ENCODE data around the gene HIGD1B.

DNA sequence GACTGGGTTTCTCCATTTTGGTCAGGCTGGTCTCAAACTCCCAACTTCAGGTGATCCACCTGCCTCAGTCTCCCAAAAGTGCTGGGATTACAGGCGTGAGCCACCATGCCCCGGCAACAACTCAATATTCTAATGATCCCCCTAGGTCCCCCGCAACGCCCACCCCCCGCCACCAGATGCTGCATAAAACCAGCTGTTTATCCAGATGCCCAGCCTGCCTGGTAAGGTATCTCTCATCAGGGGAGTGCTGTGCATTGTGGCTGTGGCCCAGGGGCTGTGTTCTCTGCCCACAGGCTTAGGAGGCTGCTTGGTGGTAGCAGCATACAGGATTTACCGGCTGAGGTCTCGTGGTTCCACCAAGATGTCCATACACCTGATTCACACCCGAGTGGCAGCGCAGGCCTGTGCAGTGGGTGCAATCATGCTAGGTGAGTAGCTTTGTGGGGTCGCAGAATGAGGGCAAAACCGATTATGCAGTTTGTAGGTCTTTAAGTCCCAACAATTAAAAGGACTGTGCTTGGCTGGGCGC, 1.3 kb downstream of the HIGD1B start:
- TF ChIP-seq, protein P1, sequence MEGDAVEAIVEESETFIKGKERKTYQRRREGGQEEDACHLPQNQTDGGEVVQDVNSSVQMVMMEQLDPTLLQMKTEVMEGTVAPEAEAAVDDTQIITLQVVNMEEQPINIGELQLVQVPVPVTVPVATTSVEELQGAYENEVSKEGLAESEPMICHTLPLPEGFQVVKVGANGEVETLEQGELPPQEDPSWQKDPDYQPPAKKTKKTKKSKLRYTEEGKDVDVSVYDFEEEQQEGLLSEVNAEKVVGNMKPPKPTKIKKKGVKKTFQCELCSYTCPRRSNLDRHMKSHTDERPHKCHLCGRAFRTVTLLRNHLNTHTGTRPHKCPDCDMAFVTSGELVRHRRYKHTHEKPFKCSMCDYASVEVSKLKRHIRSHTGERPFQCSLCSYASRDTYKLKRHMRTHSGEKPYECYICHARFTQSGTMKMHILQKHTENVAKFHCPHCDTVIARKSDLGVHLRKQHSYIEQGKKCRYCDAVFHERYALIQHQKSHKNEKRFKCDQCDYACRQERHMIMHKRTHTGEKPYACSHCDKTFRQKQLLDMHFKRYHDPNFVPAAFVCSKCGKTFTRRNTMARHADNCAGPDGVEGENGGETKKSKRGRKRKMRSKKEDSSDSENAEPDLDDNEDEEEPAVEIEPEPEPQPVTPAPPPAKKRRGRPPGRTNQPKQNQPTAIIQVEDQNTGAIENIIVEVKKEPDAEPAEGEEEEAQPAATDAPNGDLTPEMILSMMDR (conservative IDR thresholded peaks at IDR 0.05; ENCODE audit: low read length): no peak
- no peak for TF ChIP-seq EZH2phosphoT487 (IDR thresholded peaks at IDR 0.05; ENCODE audit: borderline replicate concordance, low read depth, low read length)

Measured in OCI-LY7 (cell line).